Liver (tissue), 9 donors: Measurements from ENCODE around the gene BCAR3. TPM values are rescaled to one million over a fixed set of nuclear protein-coding genes. Genes with fewer than 3 reads are reported as not detected.
A peak's percentile ranks its signal among the peaks of the same experiment; 100 is the strongest.
"Not testable (repeated sequence)": the region's sequence is repeated elsewhere in the genome, so short reads cannot be mapped to it uniquely, and the experiment has no call there.

Experiments used
- DNase-seq: peaks from one replicate; pipeline ENCODE4 v3.0.0-alpha.2; 2017; ENCODE audit warnings: low spot score
- H3K27ac ChIP-seq, 2 donors: one replicate each; pipeline ENCODE4 v1.7.0; 2013; ENCODE audit warnings: inconsistent platforms in 2 of 2, low read length in 2 of 2, control low read depth in 1 of 2, low read depth in 1 of 2, mild to moderate bottlenecking in 1 of 2
- H3K27me3 ChIP-seq, 4 donors: one replicate each; pipeline versions ENCODE4 v1.6.1 to v1.7.0; 2013; ENCODE audit warnings: low read length in 3 of 4, inconsistent platforms in 1 of 4, mild to moderate bottlenecking in 1 of 4, moderate library complexity in 1 of 4; ENCODE audit not compliant: control insufficient read depth in 4 of 4, insufficient read depth in 4 of 4
- H3K36me3 ChIP-seq, 4 donors: one replicate each; pipeline versions ENCODE4 v1.6.1 to v1.7.0; 2013; ENCODE audit warnings: low read length in 3 of 4, mild to moderate bottlenecking in 3 of 4, low read depth in 1 of 4, moderate library complexity in 1 of 4; ENCODE audit not compliant: control insufficient read depth in 4 of 4, insufficient read depth in 3 of 4
- H3K4me1 ChIP-seq, 4 donors: one replicate each; pipeline versions ENCODE4 v1.6.1 to v1.7.0; 2013; ENCODE audit warnings: low read length in 3 of 4, mild to moderate bottlenecking in 3 of 4, moderate library complexity in 1 of 4; ENCODE audit not compliant: control insufficient read depth in 4 of 4, insufficient read depth in 4 of 4
- H3K4me3 ChIP-seq, 3 donors: one replicate each; pipeline versions ENCODE4 v1.6.1 to v1.7.0; 2013; ENCODE audit warnings: low read length in 3 of 3, control low read depth in 1 of 3, low read depth in 1 of 3, mild to moderate bottlenecking in 1 of 3
- H3K9ac ChIP-seq, 2 donors: one replicate each; pipeline ENCODE4 v1.7.0; 2013; ENCODE audit warnings: low read length in 2 of 2, mild to moderate bottlenecking in 2 of 2, moderate library complexity in 2 of 2, control low read depth in 1 of 2, low read depth in 1 of 2
- H3K9me3 ChIP-seq, 4 donors: one replicate each; pipeline versions ENCODE4 v1.6.1 to v1.7.0; 2013; ENCODE audit warnings: low read length in 3 of 4; ENCODE audit not compliant: control insufficient read depth in 4 of 4
- EGR1 ChIP-seq, 2 donors: IDR thresholded peaks; 2 replicates each; pipeline ENCODE4 v1.6.1; 2016 to 2018; ENCODE audit warnings: antibody characterized with exemption in 2 of 2, low read depth in 2 of 2
- FOXA1 ChIP-seq: IDR thresholded peaks from 2 replicates; pipeline ENCODE4 v1.6.1; 2016; ENCODE audit warnings: antibody characterized with exemption
- FOXA2 ChIP-seq: IDR thresholded peaks from 2 replicates; pipeline ENCODE4 v1.6.1; 2016; ENCODE audit warnings: antibody characterized with exemption
- GABPA ChIP-seq, 2 donors: IDR thresholded peaks in 1 of 2; conservative IDR thresholded peaks in 1 of 2; 2 replicates each; pipeline ENCODE4 v1.6.1; 2016; ENCODE audit warnings: antibody characterized with exemption in 2 of 2, mild to moderate bottlenecking in 1 of 2, moderate library complexity in 1 of 2
- HNF4A ChIP-seq, 2 donors: conservative IDR thresholded peaks; 2 replicates each; pipeline ENCODE4 v1.6.1; 2016; ENCODE audit warnings: antibody characterized with exemption in 2 of 2, mild to moderate bottlenecking in 2 of 2
- HNF4G ChIP-seq: IDR thresholded peaks from 2 replicates; pipeline ENCODE4 v1.6.1; 2016; ENCODE audit warnings: antibody characterized with exemption
- JUND ChIP-seq, 2 donors: IDR thresholded peaks; 2 replicates each; pipeline ENCODE4 v1.6.1; 2016; ENCODE audit warnings: antibody characterized with exemption in 2 of 2
- MAX ChIP-seq: IDR thresholded peaks from 2 replicates; pipeline ENCODE4 v1.6.1; 2016; ENCODE audit warnings: antibody characterized with exemption
- NR2F2 ChIP-seq: IDR thresholded peaks from 2 replicates; pipeline ENCODE4 v1.6.1; 2016; ENCODE audit warnings: antibody characterized with exemption
- RXRA ChIP-seq, 2 donors: IDR thresholded peaks; 2 replicates each; pipeline ENCODE4 v1.6.1; 2017 to 2018; ENCODE audit warnings: antibody characterized with exemption in 2 of 2, mild to moderate bottlenecking in 1 of 2
- SP1 ChIP-seq: IDR thresholded peaks from 2 replicates; pipeline ENCODE4 v1.6.1; 2018; ENCODE audit warnings: antibody characterized with exemption, mild to moderate bottlenecking
- WGBS: extraction: QIAGEN DNeasy Blood & Tissue Kit; methylation state at CpG from one replicate; pipeline ENCODE4 v1.1.7; 2013; 5-methylcytosine and 5-hydroxymethylcytosine counted together
- polyA plus RNA-seq, 2 donors: library from polyadenylated mRNA; stranded (reverse) in 1 of 2; unstranded in 1 of 2; fragments of 200-250 nt in 1 of 2; fragments of >200 nt in 1 of 2; fragmentation: Nextera tagmentation in 1 of 2; extraction: Ambion mirVana in 1 of 2; gene quantifications; one replicate each; pipeline versions ENCODE4 v1.2.1 to v1.2.3, GENCODE V29; 2013 to 2015
- total RNA-seq, 2 donors: library from RNA; depleted of rRNA; stranded (reverse); fragments of >200 nt; gene quantifications; one replicate each; pipeline ENCODE4 v1.2.3, GENCODE V29; 2014
- TF ChIP-seq, protein P1 (sequence below): fragments of 150-350 bp; IDR thresholded peaks from 2 replicates; pipeline ENCODE4 v1.5.1; 2017; ENCODE audit warnings: improper control_type of control experiment, low read depth, low read length; ENCODE audit not compliant: missing input control
- TF ChIP-seq, protein P2 (sequence below): IDR thresholded peaks from 2 replicates; pipeline ENCODE4 v1.6.1; 2016; ENCODE audit warnings: antibody characterized with exemption
- TF ChIP-seq, protein P3 (sequence below): IDR thresholded peaks from 2 replicates; pipeline ENCODE4 v1.6.1; 2016; ENCODE audit warnings: antibody characterized with exemption, mild to moderate bottlenecking
- donor health status: healthy.
- donor health status: healthy.
- donor health status: healthy.
- donor health status: healthy.
- donor health status: healthy.

The BCAR3 gene
- total and polyA plus RNA-seq, 4 donors, result 2.8 to 10.3 (median 7.7) TPM

DNA sequence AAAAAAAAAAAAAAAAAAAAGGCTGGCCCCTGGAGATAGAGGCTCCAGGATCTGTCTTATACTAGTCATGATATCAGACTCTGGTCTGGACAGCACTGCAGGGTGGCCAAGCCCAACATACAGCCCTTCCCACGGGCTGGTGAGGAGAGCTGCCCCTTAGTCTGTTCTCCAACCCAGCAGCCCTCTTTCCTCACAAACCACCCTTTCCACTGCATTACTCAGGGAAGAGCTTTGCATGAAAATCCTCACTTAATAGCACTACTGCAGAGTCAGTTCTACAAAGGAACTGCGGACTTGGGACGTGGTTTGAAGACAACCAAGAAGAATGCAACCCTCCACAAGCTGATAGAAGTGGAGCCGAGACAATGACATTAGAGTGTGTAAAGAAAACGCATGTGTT is 5.7 kb downstream of the BCAR3 start (continued):
- TF ChIP-seq, protein P1, sequence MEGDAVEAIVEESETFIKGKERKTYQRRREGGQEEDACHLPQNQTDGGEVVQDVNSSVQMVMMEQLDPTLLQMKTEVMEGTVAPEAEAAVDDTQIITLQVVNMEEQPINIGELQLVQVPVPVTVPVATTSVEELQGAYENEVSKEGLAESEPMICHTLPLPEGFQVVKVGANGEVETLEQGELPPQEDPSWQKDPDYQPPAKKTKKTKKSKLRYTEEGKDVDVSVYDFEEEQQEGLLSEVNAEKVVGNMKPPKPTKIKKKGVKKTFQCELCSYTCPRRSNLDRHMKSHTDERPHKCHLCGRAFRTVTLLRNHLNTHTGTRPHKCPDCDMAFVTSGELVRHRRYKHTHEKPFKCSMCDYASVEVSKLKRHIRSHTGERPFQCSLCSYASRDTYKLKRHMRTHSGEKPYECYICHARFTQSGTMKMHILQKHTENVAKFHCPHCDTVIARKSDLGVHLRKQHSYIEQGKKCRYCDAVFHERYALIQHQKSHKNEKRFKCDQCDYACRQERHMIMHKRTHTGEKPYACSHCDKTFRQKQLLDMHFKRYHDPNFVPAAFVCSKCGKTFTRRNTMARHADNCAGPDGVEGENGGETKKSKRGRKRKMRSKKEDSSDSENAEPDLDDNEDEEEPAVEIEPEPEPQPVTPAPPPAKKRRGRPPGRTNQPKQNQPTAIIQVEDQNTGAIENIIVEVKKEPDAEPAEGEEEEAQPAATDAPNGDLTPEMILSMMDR, result no peak
- no peak for TF ChIP-seq GABPA (IDR thresholded peaks at IDR 0.05 in 1 of 2, conservative IDR thresholded peaks at IDR 0.05 in 1 of 2)
- no peak for TF ChIP-seq SP1
- TF ChIP-seq, protein P2, sequence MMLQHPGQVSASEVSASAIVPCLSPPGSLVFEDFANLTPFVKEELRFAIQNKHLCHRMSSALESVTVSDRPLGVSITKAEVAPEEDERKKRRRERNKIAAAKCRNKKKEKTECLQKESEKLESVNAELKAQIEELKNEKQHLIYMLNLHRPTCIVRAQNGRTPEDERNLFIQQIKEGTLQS, result no peak
- no peak for TF ChIP-seq HNF4A (conservative IDR thresholded peaks at IDR 0.05)

DNA sequence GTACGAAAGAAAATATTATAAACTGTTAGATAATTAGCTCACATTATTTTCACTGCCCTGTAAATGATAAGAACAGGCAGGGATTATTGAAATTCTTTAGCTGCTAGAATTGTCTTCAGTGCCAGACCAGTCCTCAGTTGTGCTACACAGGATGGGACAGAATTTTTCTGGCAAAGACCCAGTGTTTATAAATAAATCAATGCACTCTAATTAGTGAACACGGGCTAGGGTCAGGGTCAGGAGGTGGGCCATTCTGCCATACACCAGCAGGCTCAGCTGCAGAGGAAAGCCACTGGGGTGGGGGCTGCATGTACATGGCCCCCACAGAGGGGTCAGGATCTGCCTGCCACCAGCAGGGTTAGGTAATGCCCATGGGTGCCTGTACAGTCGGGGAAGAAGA is 6.4 kb downstream of the BCAR3 start:
- DNase-seq, result no peak
- Histone ChIP-seq H3K27ac (no peak overlapping the region), H3K27me3 (no peaks in the 10 kb centered on the region), H3K4me1 (peaks cover 0 to 11% (median 1%) of the 10 kb centered on the region in 4 donors), H3K4me3 (no peak overlapping the region), H3K9me3 (no peaks in the 10 kb centered on the region), H3K9ac (no peak overlapping the region), H3K36me3 (no peaks in the 10 kb centered on the region)
- WGBS, result 68% methylated on average over 3 of the region's 3 CpGs
- TF ChIP-seq RXRA (IDR thresholded peaks at IDR 0.05) (no peak), FOXA2 (no peak), FOXA1 (no peak), HNF4G (no peak), NR2F2 (peak; percentile 82), GABPA (IDR thresholded peaks at IDR 0.05 in 1 of 2, conservative IDR thresholded peaks at IDR 0.05 in 1 of 2) (no peak)
- TF ChIP-seq, protein P1, result no peak

DNA sequence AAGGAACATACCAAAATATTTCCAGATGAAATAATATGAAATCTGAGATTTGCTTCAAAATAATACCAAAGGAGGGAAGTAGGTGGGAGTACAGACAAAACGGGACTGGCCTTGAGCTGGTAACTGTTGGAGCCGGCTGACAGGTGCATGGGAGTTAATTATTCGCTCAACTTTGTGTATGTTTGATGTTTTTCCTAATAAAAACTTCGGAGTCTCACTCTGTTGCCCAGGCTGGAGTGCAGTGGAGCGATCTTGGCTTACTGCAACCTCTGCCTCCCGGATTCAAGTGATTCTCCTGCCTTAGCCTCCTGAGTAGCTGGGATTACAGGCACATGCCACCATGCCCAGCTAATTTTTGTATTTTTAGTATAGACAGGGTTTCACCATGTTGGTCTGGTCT is 7.6 kb downstream of the BCAR3 start:
- not testable (repeated sequence) for DNase-seq, H3K27me3 ChIP-seq, H3K27ac ChIP-seq, H3K36me3 ChIP-seq, H3K9ac ChIP-seq, H3K9me3 ChIP-seq, H3K4me3 ChIP-seq
- H3K4me1 ChIP-seq, result peaks cover 0 to 11% (median 1%) of the 10 kb centered on the region in 4 donors
- 83% methylated on average over 6 of the region's 6 CpGs for WGBS

- 91% methylated on average over 2 of the region's 2 CpGs for WGBS
- Histone ChIP-seq H3K27ac (no peak overlapping the region), H3K9me3 (no peaks in the 10 kb centered on the region), H3K36me3 (no peaks in the 10 kb centered on the region), H3K27me3 (no peaks in the 10 kb centered on the region), H3K4me1 (peaks cover 0 to 11% (median 1%) of the 10 kb centered on the region in 4 donors), H3K4me3 (no peak overlapping the region), H3K9ac (no peak overlapping the region)
- no peak for DNase-seq
- TF ChIP-seq EGR1 (IDR thresholded peaks at IDR 0.05; ENCODE audit: low read depth in 2 of 2) (no peak), HNF4A (conservative IDR thresholded peaks at IDR 0.05) (peak in 1 of 2 donors; percentile 24), MAX (no peak), JUND (IDR thresholded peaks at IDR 0.05) (no peak)
- TF ChIP-seq, protein P2, result no peak
- TF ChIP-seq, protein P1, result no peak
- TF ChIP-seq, protein P3, sequence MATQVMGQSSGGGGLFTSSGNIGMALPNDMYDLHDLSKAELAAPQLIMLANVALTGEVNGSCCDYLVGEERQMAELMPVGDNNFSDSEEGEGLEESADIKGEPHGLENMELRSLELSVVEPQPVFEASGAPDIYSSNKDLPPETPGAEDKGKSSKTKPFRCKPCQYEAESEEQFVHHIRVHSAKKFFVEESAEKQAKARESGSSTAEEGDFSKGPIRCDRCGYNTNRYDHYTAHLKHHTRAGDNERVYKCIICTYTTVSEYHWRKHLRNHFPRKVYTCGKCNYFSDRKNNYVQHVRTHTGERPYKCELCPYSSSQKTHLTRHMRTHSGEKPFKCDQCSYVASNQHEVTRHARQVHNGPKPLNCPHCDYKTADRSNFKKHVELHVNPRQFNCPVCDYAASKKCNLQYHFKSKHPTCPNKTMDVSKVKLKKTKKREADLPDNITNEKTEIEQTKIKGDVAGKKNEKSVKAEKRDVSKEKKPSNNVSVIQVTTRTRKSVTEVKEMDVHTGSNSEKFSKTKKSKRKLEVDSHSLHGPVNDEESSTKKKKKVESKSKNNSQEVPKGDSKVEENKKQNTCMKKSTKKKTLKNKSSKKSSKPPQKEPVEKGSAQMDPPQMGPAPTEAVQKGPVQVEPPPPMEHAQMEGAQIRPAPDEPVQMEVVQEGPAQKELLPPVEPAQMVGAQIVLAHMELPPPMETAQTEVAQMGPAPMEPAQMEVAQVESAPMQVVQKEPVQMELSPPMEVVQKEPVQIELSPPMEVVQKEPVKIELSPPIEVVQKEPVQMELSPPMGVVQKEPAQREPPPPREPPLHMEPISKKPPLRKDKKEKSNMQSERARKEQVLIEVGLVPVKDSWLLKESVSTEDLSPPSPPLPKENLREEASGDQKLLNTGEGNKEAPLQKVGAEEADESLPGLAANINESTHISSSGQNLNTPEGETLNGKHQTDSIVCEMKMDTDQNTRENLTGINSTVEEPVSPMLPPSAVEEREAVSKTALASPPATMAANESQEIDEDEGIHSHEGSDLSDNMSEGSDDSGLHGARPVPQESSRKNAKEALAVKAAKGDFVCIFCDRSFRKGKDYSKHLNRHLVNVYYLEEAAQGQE, result no peak
Observed at GRCh38 chr1:93673163-93673829, 8.3 kb downstream of the BCAR3 start.
